HepG2 (cell line): ENCODE measurements around the gene STK32A. TPM values are rescaled to one million over a fixed set of nuclear protein-coding genes. Genes with fewer than 3 reads are reported as not detected.

Source experiments
- ATAC-seq: fragments of 200-7000 bp; cut with Tn5 transposase; 3 replicates; pipeline ENCODE4 v1.9.1; 2020; ENCODE audit warnings: mild to moderate bottlenecking, moderate library complexity
- BruUV-seq: library from RNA; stranded (reverse); fragments of 400-500 nt; replicated peaks from 2 replicates; lab custom pipeline; 2021; lab: Mats Ljungman, UMichigan
- CTCF ChIA-PET: fragments of 300-600 bp; formaldehyde crosslinking; extraction: SDS; loops from one replicate; lab custom pipeline; 2021; ENCODE audit warnings: low total read pairs, inconsistent platforms, low intra/inter-chr PET ratio; lab: Yijun Ruan, JAX
- POLR2A ChIA-PET: fragments of 350-600 bp; sonication (Branson Sonifier 250); formaldehyde crosslinking; loops from one replicate; lab custom pipeline; 2020; ENCODE audit warnings: antibody characterized with exemption, inconsistent platforms; lab: Yijun Ruan, JAX
- DNase-seq: peaks from one replicate; pipeline ENCODE4 v3.0.0-alpha.2; 2015; ENCODE audit warnings: low spot score
- FAIRE-seq: peaks from 3 replicates; lab custom pipeline; 2011; peaks lifted over from hg19 to GRCh38; lab: Jason Lieb, UNC
- H2AFZ ChIP-seq: one replicate; pipeline ENCODE4 v1.6.1; 2011; ENCODE audit warnings: low read length, inconsistent platforms
- H3K27ac ChIP-seq: fragments of 300-600 bp; 3 replicates; pipeline ENCODE4 v1.8.0; 2011; ENCODE audit warnings: mixed run types, mild to moderate bottlenecking, mixed read lengths, low read length, inconsistent platforms; ENCODE audit not compliant: insufficient read depth; ENCODE audit errors: extremely low read length
- H3K27me3 ChIP-seq, 2 experiments: fragments of 200-600 bp in 1 of 2; 2 replicates in 1 of 2; 3 replicates in 1 of 2; pipeline versions ENCODE4 v1.6.0 to v1.8.0; 2011; ENCODE audit warnings: low read length in 2 of 2, mild to moderate bottlenecking in 2 of 2, moderate library complexity in 2 of 2, inconsistent platforms in 1 of 2; ENCODE audit not compliant: insufficient read depth in 2 of 2, control insufficient read depth in 1 of 2
- H3K36me3 ChIP-seq, 2 experiments: fragments of 200-600 bp in 1 of 2; replicated peaks in 1 of 2; 2 replicates in 1 of 2; 3 replicates in 1 of 2; pipeline versions ENCODE4 v1.5.1 to v1.8.0; 2011; ENCODE audit warnings: low read length in 2 of 2, inconsistent platforms in 1 of 2; ENCODE audit not compliant: insufficient read depth in 2 of 2, control insufficient read depth in 1 of 2
- H3K4me1 ChIP-seq: 2 replicates; pipeline ENCODE4 v1.5.1; 2012; ENCODE audit warnings: low read length, inconsistent platforms; ENCODE audit not compliant: insufficient read depth
- H3K4me2 ChIP-seq: 2 replicates; pipeline ENCODE4 v1.6.0; 2011; ENCODE audit warnings: low read depth, low read length, inconsistent platforms
- H3K4me3 ChIP-seq, 3 experiments: fragments of 200-600 bp in 1 of 3; sonication (generic), shearing (Covaris generic) in 1 of 3; replicated peaks in 1 of 3; 2 replicates each; pipeline ENCODE4 v1.5.1; 2011 to 2016; ENCODE audit warnings: low read length in 3 of 3, inconsistent platforms in 2 of 3, low read depth in 2 of 3, mild to moderate bottlenecking in 2 of 3, control low read depth in 1 of 3, mixed read lengths in 1 of 3; ENCODE audit not compliant: insufficient read depth in 1 of 3
- H3K79me2 ChIP-seq: one replicate; pipeline ENCODE4 v1.6.1; 2011; ENCODE audit warnings: low read length, inconsistent platforms; ENCODE audit not compliant: insufficient read depth
- H3K9ac ChIP-seq: 2 replicates; pipeline ENCODE4 v1.6.0; 2011; ENCODE audit warnings: mild to moderate bottlenecking, low read depth, low read length, inconsistent platforms; ENCODE audit not compliant: insufficient read depth
- H3K9me3 ChIP-seq: 2 replicates; pipeline ENCODE4 v1.5.1; 2012; ENCODE audit warnings: mild to moderate bottlenecking, low read length
- H4K20me1 ChIP-seq: 2 replicates; pipeline ENCODE4 v1.6.0; 2011; ENCODE audit warnings: inconsistent platforms, mild to moderate bottlenecking, low read length, moderate library complexity; ENCODE audit not compliant: insufficient read depth
- AGO1 ChIP-seq: fragments of 200-400 bp; formaldehyde crosslinking; IDR thresholded peaks from 2 replicates; pipeline ENCODE4 v1.6.1; 2017; ENCODE audit warnings: mild to moderate bottlenecking, low read depth, low read length, moderate library complexity; ENCODE audit not compliant: poor library complexity, severe bottlenecking
- AHR ChIP-seq: IDR thresholded peaks from 2 replicates; pipeline ENCODE4 v1.6.1; 2018; ENCODE audit warnings: missing genetic modification reagents, missing compliant biosample characterization
- CREB3 ChIP-seq: sonication (generic); formaldehyde crosslinking; IDR thresholded peaks from 2 replicates; pipeline ENCODE4 v1.5.0; 2020; ENCODE audit warnings: missing genetic modification reagents
- DBP ChIP-seq: sonication (generic); formaldehyde crosslinking; IDR thresholded peaks from 2 replicates; pipeline ENCODE4 v1.4.0; 2020; ENCODE audit warnings: missing genetic modification reagents; ENCODE audit errors: not compliant biosample characterization
- EED ChIP-seq: sonication (generic); formaldehyde crosslinking; IDR thresholded peaks from 2 replicates; pipeline ENCODE4 v1.5.0; 2020; ENCODE audit warnings: mild to moderate bottlenecking, missing genetic modification reagents
- GATAD1 ChIP-seq: IDR thresholded peaks from 2 replicates; pipeline ENCODE4 v1.6.1; 2016; ENCODE audit warnings: missing genetic modification reagents, missing compliant biosample characterization
- KDM3A ChIP-seq: IDR thresholded peaks from 2 replicates; pipeline ENCODE4 v1.6.1; 2018; ENCODE audit warnings: low read depth, missing compliant biosample characterization
- MBD4 ChIP-seq: IDR thresholded peaks from 2 replicates; pipeline ENCODE4 v1.6.1; 2012; ENCODE audit warnings: low read length, inconsistent platforms, borderline replicate concordance
- MYC ChIP-seq: sonication (generic); formaldehyde crosslinking; IDR thresholded peaks from 2 replicates; pipeline ENCODE4 v1.9.0; 2021; ENCODE audit warnings: missing genetic modification reagents, borderline replicate concordance
- PAWR ChIP-seq: sonication (generic); formaldehyde crosslinking; IDR thresholded peaks from 2 replicates; pipeline ENCODE4 v1.4.0; 2020; ENCODE audit warnings: missing genetic modification reagents, mild to moderate bottlenecking, borderline replicate concordance
- POGZ ChIP-seq: sonication (generic); formaldehyde crosslinking; IDR thresholded peaks from 2 replicates; pipeline ENCODE4 v1.4.0; 2020; ENCODE audit warnings: mild to moderate bottlenecking, missing genetic modification reagents
- RORA ChIP-seq: sonication (generic); formaldehyde crosslinking; IDR thresholded peaks from 2 replicates; pipeline ENCODE4 v1.5.0; 2020; ENCODE audit warnings: mild to moderate bottlenecking, missing genetic modification reagents, moderate library complexity
- SIX4 ChIP-seq: sonication (generic); formaldehyde crosslinking; IDR thresholded peaks from 2 replicates; pipeline ENCODE4 v1.4.0; 2020; ENCODE audit warnings: missing genetic modification reagents
- SKI ChIP-seq: fragments of 450-650 bp; IDR thresholded peaks from one replicate; pipeline ENCODE4 v1.6.1; 2018; ENCODE audit warnings: mild to moderate bottlenecking; ENCODE audit not compliant: partially characterized antibody
- SP4 ChIP-seq: sonication (generic); formaldehyde crosslinking; IDR thresholded peaks from 2 replicates; pipeline ENCODE4 v1.8.1; 2023; ENCODE audit warnings: mild to moderate bottlenecking, missing genetic modification reagents
- STAG1 ChIP-seq: sonication (generic); formaldehyde crosslinking; IDR thresholded peaks from 2 replicates; pipeline ENCODE4 v1.4.0; 2020; ENCODE audit warnings: missing genetic modification reagents
- ZFP36L2 ChIP-seq: sonication (generic); formaldehyde crosslinking; IDR thresholded peaks from 2 replicates; pipeline ENCODE4 v1.4.0; 2020; ENCODE audit warnings: missing genetic modification reagents
- ZNF761 ChIP-seq: sonication (generic); formaldehyde crosslinking; conservative IDR thresholded peaks from 2 replicates; pipeline ENCODE4 v1.4.0; 2020; ENCODE audit warnings: mild to moderate bottlenecking, missing genetic modification reagents
- WGBS: methylation state at CpG from one replicate; pipeline ENCODE4 v1.1.6; 2017; ENCODE audit warnings: low lambda C conversion rate; 5-methylcytosine and 5-hydroxymethylcytosine counted together
- in situ Hi-C: cut with HindIII; loops from 2 replicates; pipeline ENCODE4 v1.10.0; 2017; ENCODE audit warnings: low pct_unique_long_range_greater_than_20kb; ENCODE audit not compliant: extremely low pct_ligation_motif_present
- intact Hi-C: fragments of 100-400 bp; cut with micrococcal nuclease; formaldehyde crosslinking; loops from one replicate; pipeline ENCODE4 v1.10.0; 2022; ENCODE audit not compliant: unreplicated experiment
- polyA plus RNA-seq, 8 experiments: library from polyadenylated mRNA; depleted of rRNA in 3 of 8; stranded (reverse) in 7 of 8; unstranded in 1 of 8; fragments of >200 nt; fragmentation: Illumina TruSeq in 4 of 8; extraction: Trizol in 4 of 8; gene quantifications; 2 replicates each; pipeline versions ENCODE4 v1.2.1 to v1.2.3, GENCODE V29; 2011 to 2016; ENCODE audit warnings: low read depth in 4 of 8, missing spikeins in 1 of 8, mixed read lengths in 1 of 8; ENCODE audit not compliant: insufficient read depth in 1 of 8
- total RNA-seq, 5 experiments: library from RNA; depleted of rRNA; stranded (reverse); fragments of >200 nt; fragmentation: Illumina TruSeq; extraction: Trizol; gene quantifications; 2 replicates each; pipeline ENCODE4 v1.2.3, GENCODE V29; 2016; ENCODE audit warnings: low read depth in 1 of 5
- TF ChIP-seq, protein P1 (sequence below): sonication (generic); formaldehyde crosslinking; IDR thresholded peaks from 2 replicates; pipeline ENCODE4 v1.4.0; 2020; ENCODE audit warnings: missing genetic modification reagents

Gene STK32A
- total and polyA plus RNA-seq, 2 of the 13 experiments (the other 11 are each of a cell fraction or from before 2014, with no cell fraction given) = not detected

DNA sequence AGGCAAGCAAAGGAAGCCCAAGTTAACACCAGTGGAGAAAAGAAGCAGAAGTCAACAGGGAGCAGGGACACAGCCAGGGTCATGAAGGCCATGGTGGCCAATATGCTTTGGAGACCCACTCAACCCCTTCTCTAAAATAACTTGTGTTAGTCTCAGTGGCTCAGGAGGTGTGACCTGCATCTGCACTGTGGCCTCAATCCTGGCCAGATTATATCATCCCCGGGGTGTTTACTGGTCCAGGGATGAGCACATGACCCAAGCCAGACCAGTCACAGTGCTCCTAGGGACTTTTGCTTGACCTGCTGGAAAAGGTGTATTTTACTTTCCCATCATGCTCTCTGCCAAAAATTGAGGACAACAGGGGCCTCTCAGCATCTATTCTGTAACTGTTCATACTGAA lies 169.9 kb downstream of the STK32A start:
- DNase-seq (no peak), ATAC-seq (no peak)
- Histone ChIP-seq H3K4me2 (no peak overlapping the region), H2AFZ (no peak overlapping the region), H3K9ac (no peak overlapping the region), H3K4me3 (no peak overlapping the region)
- ChIA-PET CTCF (no interaction called here), POLR2A (no interaction called here)
- no peak for TF ChIP-seq PAWR
- no peak for TF ChIP-seq AHR (CRISPR knock-in tag)
- TF ChIP-seq, all 625 proteins: peak for 0
- no peak overlapping the region for H3K27ac ChIP-seq
- H3K4me1 ChIP-seq = no peaks in the 10 kb centered on the region
- H3K27me3 ChIP-seq = no peaks in the 10 kb centered on the region
- no CpG with 5 or more reads among the region's 1 CpG for WGBS
- FAIRE-seq = no peak
- H4K20me1 ChIP-seq = no peaks in the 10 kb centered on the region
- no peaks in the 10 kb centered on the region for H3K79me2 ChIP-seq
- in situ Hi-C loops (no loop called here), intact Hi-C loops (no loop called here)
- no peaks in the 10 kb centered on the region for H3K9me3 ChIP-seq
- no TSS peak for BruUV-seq
- no peaks in the 10 kb centered on the region for H3K36me3 ChIP-seq

DNA sequence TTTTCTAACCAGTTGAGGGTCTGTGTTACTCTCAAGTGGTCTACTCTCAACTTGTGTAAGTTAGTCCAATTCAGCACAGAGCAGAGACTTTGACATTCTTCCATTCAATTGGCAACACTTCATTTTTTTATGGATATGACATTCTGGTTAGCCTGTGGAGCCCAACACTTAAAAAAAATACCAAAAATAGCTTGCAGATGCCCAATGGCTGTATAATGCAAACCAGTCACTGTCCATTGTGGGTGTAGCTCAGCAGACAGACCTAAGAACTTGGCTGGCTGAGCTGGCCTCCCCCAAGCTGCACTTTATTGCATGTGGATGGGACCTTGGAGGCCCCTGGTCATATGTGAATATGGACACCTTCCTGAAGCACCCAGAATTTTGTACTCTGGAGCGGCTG lies 171.8 kb downstream of the STK32A start:
- POLR2A ChIA-PET = no interaction called here

More for the DNA sequence above, 171.8 kb downstream of the STK32A start:
- no peaks in the 10 kb centered on the region for H3K36me3 ChIP-seq
- no peaks in the 10 kb centered on the region for H3K4me1 ChIP-seq
- no peak overlapping the region for H2AFZ ChIP-seq
- intact Hi-C loops = no loop called here
- no CpG with 5 or more reads among the region's 1 CpG for WGBS
- H3K4me3 ChIP-seq = no peak overlapping the region
- no peaks in the 10 kb centered on the region for H4K20me1 ChIP-seq
- no peaks in the 10 kb centered on the region for H3K79me2 ChIP-seq
- in situ Hi-C loops = no loop called here
- no peak overlapping the region for H3K4me2 ChIP-seq
- ATAC-seq = no peak
- TF ChIP-seq MBD4 (no peak), STAG1 (CRISPR knock-in tag) (no peak), CREB3 (CRISPR knock-in tag) (no peak), ZFP36L2 (CRISPR knock-in tag) (no peak), AGO1 (no peak), EED (CRISPR knock-in tag) (no peak), POGZ (CRISPR knock-in tag) (no peak), SIX4 (CRISPR knock-in tag) (no peak), KDM3A (CRISPR knock-in tag) (no peak), RORA (CRISPR knock-in tag) (no peak), SP4 (CRISPR knock-in tag) (no peak), DBP (no peak), SKI (no peak), MYC (CRISPR knock-in tag) (no peak), ZNF761 (no peak), GATAD1 (CRISPR knock-in tag) (no peak)
- TF ChIP-seq, protein P1, sequence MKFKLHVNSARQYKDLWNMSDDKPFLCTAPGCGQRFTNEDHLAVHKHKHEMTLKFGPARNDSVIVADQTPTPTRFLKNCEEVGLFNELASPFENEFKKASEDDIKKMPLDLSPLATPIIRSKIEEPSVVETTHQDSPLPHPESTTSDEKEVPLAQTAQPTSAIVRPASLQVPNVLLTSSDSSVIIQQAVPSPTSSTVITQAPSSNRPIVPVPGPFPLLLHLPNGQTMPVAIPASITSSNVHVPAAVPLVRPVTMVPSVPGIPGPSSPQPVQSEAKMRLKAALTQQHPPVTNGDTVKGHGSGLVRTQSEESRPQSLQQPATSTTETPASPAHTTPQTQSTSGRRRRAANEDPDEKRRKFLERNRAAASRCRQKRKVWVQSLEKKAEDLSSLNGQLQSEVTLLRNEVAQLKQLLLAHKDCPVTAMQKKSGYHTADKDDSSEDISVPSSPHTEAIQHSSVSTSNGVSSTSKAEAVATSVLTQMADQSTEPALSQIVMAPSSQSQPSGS (CRISPR knock-in tag) = no peak
- no TSS peak for BruUV-seq
- H3K27ac ChIP-seq = no peak overlapping the region
- no peaks in the 10 kb centered on the region for H3K27me3 ChIP-seq
- CTCF ChIA-PET = no interaction called here
- H3K9me3 ChIP-seq = no peaks in the 10 kb centered on the region
- FAIRE-seq = no peak
- DNase-seq = no peak
- H3K9ac ChIP-seq = no peak overlapping the region
